GM19395 (cell line): ENCODE measurements around the gene CCNE1.
"Not testable (repeated sequence)": the region's sequence is repeated elsewhere in the genome, so short reads cannot be mapped to it uniquely, and the experiment has no call there.

Experiments used
- ATAC-seq: cut with Tn5 transposase; IDR thresholded peaks from one replicate; pipeline ENCODE4 v1.9.1; 2021; ENCODE audit warnings: mild to moderate bottlenecking, moderate library complexity; ENCODE audit not compliant: unreplicated experiment

Gene CCNE1

DNA sequence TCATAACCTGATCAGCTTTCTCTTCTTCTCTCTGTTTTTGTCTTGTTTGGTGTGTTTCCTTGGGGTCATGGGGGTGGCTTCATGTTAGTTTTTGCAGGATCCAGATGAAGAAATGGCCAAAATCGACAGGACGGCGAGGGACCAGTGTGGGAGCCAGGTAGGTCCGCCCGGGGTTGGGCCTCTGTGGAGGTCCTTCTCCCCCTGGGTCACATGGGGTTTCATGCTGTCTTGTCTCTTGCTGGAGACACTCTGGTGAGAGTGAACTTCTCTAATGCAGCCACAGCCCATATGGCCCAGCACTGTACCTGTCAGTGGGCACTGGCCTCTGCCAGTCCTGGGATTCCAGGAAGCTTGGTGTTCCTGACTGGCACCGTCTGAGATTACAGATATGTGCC, 1.1 kb downstream of the CCNE1 start:
- no peak for ATAC-seq

DNA sequence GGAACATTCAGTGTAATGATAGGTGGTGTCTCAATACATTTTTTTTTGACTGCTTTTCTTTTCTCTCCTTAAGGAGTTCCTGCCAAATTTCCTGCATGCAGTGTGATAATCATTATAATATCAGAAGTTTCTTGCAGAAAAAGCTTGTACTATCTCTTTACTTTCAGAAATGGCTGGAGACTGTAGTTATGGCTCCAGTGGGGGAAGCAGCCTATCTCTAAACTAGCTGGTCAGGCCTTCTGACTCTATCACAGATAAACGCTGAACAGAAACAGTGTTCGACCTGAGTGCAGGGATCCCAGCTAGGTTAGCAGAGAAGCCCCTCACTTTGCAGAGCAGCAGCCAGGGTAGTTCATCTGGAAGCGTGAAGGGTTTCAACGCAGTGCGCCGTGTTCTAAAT, 1.9 kb downstream of the CCNE1 start:
- ATAC-seq, result no peak

DNA sequence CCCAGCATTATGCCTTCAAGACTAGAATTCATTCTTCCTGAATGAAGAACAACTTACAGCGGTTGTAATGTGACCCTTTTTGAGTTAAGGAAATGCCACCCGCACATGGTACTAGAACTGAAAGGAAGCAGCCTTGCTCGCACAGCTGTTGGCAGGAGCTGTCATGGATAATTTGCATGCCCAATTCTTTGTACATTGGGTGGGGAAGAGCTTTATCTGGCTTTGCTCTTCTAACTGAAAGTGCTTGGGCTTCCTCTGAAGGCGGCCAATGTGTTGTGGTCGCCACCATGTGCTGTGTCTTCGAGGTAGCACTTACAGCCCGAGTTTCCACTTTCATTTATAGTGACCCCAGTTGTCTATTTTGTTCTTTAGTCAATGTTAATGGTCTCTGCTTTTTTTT, 3.4 kb downstream of the CCNE1 start:
- ATAC-seq, result no peak

DNA sequence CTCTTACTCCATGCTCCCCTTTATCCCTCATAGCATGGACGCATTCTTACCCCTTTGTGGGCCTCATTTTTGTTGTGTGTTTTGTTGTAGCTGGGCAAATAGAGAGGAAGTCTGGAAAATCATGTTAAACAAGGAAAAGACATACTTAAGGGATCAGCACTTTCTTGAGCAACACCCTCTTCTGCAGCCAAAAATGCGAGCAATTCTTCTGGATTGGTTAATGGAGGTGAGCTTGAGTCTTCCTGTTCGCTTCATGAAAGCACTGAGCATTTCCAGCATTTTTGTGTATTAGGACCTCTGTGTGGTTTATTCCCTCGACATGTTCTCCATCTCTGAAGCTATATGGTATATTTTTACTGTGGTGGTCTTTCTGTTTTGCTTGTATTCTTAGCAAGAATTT, 5.5 kb downstream of the CCNE1 start:
- no peak for ATAC-seq

DNA sequence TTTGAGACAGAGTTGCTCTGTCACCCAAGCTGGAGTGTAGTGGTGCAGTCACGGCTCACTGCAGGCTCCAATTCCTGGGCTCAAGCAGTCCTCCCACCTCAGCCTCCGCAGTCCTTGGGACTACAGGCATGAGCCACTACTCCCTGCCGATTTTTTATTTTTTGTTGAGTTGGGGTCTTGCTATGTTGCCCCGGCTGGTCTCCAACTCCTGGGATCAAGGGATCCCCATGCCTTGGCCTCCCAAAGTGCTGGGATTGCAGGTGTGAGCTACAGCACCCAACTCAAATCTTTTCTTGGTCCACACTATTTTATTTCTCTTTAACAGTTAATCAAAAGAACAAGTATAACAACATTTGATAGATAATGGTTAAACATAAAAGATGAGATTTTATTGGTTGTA, 7.5 kb downstream of the CCNE1 start:
- no peak for ATAC-seq

DNA sequence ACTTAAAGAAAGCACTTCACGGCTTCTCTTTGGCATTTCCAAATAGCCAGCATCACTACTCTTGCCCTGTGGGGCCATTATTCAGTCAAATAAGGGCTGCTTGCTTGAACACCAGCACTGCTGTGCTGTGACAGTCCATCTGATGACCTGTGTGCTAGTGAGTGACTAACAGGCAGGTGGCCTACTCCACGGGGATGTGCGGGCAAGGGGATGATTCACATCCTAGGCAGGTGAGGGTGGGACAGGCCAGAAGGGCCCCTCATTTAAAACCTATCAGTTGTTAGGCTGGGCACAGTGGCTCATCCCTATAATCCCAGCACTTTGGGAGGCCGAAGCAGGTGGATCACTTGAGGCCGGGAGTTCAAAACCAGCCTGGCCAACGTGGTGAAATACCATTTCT, 8.2 kb downstream of the CCNE1 start:
- no peak for ATAC-seq

DNA sequence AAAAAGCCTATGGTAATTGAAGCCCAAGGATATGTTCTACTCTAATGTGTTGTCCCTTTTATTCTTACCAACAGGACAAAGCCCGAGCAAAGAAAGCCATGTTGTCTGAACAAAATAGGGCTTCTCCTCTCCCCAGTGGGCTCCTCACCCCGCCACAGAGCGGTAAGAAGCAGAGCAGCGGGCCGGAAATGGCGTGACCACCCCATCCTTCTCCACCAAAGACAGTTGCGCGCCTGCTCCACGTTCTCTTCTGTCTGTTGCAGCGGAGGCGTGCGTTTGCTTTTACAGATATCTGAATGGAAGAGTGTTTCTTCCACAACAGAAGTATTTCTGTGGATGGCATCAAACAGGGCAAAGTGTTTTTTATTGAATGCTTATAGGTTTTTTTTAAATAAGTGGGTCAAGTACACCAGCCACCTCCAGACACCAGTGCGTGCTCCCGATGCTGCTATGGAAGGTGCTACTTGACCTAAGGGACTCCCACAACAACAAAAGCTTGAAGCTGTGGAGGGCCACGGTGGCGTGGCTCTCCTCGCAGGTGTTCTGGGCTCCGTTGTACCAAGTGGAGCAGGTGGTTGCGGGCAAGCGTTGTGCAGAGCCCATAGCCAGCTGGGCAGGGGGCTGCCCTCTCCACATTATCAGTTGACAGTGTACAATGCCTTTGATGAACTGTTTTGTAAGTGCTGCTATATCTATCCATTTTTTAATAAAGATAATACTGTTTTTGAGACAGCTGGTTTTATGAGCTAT, 12.0 kb downstream of the CCNE1 start:
- no peak for ATAC-seq

DNA sequence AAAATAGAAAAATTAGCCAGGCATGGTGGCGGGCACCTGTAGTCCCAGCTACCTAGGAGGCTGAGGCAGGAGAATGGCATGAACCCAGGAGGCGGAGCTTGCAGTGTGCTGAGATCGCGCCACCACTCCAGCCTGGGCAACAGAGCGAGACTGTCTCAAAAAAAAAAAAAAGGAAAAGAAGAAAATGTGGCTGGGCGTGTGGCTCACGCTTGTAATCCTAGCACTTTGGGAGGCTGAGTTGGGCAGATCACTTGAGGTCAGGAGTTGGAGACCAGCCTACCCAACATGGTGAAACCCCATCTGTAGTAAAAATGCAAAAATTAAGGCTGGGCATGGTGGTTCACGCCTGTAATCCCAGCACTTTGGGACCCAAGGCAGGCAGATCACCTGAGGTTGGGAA, 13.5 kb downstream of the CCNE1 start:
- not testable (repeated sequence) for ATAC-seq

DNA sequence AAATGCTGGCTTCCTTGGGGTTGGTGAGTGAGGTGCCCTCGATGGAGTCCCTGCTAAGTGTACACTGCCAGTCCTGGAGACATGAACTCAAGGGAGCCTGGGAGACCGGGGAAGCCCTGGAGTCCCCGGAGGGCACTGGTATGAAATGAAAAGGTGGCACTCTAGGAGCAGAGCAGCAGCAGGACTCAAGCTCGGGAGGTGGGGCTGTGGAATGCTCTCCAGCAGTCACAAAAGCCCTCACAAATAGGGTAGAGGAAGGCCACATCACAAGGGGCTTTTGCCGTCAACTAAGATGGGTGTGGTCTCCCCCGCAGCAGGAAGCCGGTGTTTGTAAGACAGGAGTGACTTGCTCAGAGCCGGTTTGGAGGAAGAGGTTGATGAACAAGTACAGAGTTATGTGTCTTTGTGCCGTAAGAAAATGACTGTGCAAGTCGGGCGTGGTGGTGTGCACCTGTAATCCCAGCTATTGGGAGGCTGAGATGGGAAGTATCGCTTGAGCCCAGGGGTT, 19.3 kb downstream of the CCNE1 start:
- no peak for ATAC-seq

DNA sequence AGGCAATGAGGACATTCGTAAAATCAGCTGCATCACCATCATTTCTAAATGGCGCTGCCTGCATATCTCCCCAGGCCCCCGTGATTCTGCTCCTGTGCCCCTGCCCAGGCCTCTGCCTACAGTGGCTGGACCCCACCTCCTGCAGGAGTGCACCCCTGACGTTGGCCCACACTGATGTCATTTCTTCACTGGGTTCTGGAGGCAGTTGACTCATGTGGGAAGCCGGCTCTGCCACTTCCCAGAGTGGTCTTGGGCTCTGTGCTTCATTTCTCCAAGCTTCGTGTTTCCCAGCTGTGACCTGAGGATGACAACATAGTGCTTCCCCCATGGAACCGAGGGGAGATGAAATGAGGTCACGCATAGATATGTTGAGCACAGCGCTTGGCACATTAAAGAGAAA, 19.9 kb downstream of the CCNE1 start:
- ATAC-seq, result no peak

DNA sequence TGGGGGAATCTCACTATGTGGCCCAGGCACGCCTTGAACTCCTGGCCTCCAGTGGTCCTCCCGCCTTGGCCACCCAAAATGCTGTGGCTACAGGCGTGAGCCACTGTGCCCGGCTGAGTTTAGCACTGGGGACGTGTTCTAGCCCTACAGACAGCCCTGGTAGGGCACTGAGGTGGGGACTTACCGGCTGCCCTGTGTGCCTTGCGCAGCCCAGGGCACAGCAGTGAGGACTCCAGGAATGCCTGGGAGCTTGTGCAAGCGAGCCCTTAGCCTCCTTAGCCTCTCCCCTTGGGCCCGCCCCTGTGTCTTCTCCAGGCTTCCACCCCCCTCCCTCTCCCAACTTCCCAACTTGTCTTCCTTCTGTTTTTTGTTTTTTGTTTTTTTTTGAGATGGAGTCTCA, 21.0 kb downstream of the CCNE1 start:
- ATAC-seq, result no peak

DNA sequence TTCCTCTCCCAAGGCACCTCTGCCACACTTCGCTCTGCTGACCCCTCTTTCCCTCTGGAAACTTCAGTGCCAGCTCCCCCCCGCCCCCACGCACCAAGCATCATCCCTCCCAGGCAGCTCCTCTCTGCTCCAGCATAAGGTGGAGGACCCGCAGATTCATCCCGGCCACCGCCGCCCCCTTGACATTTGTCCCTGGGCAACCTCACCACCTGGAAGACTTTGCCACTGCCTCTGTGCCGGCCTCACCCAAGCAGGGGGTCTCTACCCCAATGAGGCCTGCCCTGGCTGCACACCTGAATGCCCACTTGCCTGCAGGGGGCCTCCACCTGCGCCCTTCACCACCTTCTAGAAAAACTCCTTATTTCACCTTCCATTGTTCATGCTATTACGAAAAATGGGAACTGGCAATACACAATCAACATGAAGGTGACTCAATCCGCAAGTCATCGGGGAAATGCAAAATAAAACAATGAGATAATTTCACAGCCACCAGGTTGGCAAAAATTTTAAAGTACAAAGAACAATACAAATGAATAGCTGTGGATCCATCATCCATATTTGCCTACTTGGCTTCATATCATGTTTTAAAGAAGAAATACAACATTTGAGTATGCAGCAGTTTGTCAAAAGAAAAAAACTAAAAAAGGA, 21.9 kb downstream of the CCNE1 start:
- no peak for ATAC-seq

DNA sequence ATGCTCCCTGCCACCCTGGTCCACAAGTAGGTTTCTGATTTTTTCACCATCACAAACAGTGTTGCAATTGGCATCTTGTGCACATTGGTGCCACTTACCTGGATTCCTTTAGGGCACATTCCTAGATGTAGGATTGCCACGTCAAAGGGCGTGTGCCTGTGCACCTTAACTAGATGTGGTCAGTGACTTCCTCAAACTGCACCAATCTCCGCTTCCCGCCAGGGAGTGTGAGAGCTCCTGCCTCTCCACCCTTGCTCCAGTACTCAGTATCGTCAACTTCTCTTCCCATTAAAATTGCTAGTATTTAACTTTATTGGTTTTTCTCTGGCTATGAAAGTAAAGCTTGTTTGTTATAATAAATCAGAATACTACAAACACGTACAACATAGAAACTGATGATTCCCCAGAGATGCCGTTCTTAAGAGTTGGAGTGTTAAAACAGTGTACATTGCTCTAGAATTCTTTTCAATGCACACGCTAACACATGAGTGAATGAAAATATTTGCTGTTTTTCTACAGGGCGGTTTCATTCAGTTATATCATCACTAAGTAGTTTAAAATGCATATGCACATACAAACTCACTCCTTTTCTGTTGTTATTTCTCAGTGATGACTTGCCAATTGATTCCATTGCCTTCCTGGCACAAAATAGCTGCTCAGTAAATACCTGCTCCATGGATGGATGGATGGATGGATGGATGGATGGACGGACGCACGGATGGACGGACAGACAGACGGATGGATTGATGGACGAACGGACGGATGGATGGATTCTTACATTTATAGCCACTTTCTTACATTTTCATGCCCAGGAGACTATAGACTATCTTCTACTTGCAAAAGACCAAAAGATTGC, 23.4 kb downstream of the CCNE1 start:
- no peak for ATAC-seq

DNA sequence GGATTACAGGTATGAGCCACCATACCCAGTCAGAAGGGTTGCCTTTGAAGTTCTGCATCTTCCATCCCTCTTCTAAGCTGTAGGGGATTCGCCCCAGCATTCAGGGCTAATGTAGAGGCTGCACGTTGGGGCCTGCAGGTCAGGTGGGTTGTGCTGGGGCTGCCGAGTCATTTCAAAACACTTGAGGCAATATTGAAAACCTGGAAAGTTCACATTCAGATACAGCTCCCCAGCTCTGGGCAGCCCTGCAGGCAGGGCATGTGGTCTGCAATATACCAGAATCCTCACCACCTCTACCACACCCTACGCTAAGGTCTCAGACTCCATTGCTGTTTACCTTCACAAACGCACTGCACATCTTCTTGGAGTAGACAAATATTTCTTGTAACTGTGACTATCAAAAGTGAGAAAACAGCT, 24.6 kb downstream of the CCNE1 start:
- ATAC-seq, result peak; percentile 65

DNA sequence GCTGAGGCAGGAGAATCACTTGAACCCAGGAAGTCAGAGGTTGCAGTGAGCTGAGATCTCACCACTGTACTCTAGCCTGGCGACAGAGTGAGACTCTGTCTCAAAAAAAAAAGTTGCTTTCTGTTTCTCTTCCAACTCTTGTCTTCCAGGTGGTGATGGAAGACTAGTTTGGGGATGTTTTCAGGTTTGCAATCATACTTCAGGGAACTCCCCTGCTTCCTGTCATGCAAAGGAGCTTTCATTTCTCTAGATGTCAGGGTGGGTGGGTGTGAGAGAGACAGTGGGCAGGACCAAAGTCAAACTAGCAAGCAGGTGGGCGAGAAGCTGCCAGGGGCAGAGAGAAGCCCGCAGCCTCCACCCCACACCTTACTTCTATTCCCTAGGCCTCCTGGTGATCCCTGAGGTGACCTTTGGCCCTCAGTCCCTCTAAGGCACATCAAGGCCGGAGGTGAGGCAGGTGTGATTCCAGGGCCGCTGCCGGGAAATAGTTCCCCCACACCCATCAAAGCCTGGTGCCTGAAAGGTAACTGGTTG, 25.7 kb downstream of the CCNE1 start:
- ATAC-seq, result peak; percentile 64

DNA sequence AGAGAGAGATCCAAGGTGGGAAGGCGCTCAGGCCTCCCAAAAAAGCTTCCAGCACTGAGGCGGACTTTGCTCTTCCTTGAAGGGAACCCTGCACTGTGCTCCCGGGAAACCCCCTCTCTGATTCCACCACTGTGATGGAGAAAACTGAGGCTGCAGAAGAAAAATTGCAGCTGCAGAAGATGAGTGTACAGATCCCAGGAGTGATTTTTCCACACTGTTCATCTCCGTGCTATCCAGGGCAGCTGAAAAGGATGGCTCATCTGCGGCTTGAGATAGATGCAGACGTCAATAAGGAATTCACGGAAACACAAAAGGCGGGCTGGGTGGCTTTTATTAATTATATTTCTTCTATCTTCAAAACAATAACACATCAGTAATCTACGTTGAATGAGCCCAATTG, 26.2 kb downstream of the CCNE1 start:
- no peak for ATAC-seq

DNA sequence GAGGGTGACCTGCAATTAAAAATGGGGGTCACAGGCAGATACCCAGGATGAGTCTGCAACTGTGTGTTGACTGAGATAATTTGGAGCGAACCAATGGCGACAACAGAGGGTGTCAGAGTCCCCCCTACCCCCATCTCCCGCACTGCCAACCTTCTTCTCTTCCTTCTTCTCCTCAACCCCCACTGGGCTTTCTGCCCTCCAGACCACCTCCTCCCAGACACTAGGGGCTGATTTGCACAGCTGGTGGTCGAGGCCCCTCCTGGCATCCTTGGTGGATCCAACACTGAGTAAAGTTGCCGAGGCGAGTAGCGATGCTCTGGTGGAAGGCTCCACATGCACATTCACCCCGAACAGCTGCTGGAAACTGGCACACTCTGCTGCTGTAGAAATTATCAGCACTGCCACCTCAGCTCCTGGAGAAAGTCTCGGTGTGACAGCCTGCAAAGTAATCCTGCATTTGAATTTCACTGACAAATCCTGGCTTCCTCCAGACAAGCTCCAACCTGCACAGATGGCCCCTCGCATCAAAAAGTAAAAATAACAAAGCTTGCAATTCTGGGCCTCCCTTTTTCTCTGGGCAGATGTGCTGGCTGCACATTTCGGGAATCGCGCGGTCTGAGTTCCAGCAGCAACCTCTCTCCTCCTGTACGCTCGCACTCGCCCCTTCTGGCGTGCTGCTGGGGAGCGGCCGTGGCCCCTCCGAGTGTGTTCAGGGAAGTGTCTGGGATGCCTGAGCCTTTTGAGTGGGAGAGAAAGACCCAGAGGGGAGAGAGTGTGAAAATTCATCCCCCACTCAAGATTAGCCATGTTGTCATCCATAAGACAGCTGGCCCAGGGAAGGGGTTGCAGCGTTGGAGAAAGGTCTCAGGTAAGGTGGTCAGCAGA, 28.5 kb downstream of the CCNE1 start:
- ATAC-seq, result no peak

DNA sequence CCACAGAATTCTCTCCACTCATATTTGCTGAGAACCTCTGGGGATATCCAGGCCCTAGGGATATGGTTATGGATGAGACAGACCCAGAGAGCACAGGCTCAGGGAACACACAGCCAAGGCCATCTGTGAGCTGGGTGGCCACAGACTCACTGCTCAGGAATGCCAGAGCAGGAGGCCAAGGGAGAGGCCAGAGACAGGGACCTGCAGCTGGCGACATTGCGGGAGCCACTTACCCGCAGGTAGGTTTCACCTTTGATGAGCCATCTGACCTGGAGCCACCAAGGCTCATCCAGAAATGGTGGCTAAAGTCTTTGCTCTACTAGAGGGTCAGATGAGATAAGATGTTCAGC, 29.4 kb downstream of the CCNE1 start:
- ATAC-seq, result no peak

DNA sequence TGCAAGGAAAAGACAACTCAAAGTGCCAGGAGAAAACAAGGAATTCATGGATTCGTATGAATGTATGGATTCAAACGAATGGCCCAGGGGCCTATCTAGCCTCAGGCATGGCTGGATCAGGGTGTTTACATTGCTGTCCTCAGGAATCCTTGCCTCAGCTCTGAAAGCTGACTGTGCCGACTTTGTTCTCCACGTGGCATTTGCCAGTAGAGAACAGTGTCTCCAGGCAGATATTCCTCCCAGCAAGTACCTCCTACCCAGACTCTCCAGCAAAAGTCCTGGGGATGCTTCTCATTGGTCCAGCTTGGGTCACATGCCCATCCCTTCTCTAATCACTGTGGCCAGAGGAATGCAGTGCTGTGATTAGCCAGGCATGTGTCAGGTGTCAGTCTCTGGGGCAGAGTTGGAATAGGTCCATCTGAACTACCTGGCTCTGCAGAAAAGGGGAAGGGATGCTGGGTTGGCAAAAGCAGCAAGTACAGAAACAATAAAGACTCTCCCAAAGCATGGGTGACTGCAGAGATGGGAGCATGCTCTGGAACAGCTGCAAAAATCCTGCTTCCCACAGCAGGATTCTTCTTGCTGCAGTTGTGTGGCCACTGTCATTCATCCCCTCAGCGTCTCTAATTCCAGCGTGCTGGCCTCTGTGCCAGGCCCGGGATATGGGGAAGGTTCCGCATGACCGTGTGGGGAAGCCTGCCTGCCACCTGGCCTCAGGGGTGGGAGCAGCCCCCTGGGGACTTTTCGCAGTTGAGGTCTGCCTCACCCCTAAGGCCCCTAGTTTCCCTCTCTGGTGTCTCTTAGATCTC, 30.0 kb downstream of the CCNE1 start:
- ATAC-seq, result no peak
